ENCODE measurements around the gene WDR44.
"Not testable (repeated sequence)": the region's sequence is repeated elsewhere in the genome, so short reads cannot be mapped to it uniquely, and the experiment has no call there.

Gene WDR44

DNA sequence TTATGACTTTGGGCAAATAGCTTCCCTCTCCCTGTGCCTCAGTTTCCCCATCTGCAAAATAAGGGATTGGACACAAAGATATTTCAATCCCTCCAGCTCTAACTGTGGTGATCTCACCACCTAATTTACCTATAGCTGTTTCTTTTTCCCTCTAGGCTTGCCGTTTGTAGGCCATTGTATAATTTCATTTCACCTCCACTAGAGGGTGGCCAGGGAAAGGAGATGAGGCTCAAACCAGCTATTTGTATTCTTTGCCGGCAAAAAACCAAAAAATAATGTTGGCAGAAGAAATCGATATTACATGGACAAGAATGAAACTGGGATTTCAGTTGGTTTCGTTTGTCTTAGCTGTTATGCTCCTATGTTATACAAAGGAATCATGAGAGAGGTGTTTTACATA, 113.6 kb downstream of the WDR44 start:
- in situ Hi-C loops (cut with MboI; ENCODE audit: low pct_unique_long_range_greater_than_20kb, low sequenced_read_pairs, unreplicated experiment) = loop anchor here (25.0 kb wide), 1 partner anchor 353 kb away; the partner anchor contains the start of gene ZCCHC12
- TF ChIP-seq, protein P1, sequence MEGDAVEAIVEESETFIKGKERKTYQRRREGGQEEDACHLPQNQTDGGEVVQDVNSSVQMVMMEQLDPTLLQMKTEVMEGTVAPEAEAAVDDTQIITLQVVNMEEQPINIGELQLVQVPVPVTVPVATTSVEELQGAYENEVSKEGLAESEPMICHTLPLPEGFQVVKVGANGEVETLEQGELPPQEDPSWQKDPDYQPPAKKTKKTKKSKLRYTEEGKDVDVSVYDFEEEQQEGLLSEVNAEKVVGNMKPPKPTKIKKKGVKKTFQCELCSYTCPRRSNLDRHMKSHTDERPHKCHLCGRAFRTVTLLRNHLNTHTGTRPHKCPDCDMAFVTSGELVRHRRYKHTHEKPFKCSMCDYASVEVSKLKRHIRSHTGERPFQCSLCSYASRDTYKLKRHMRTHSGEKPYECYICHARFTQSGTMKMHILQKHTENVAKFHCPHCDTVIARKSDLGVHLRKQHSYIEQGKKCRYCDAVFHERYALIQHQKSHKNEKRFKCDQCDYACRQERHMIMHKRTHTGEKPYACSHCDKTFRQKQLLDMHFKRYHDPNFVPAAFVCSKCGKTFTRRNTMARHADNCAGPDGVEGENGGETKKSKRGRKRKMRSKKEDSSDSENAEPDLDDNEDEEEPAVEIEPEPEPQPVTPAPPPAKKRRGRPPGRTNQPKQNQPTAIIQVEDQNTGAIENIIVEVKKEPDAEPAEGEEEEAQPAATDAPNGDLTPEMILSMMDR (IDR thresholded peaks at IDR 0.05; ENCODE audit: extremely low read depth, insufficient read depth, missing control alignments) = peak; percentile 58
- DNase-seq (ENCODE audit: low spot score) = peak; percentile 25

DNA sequence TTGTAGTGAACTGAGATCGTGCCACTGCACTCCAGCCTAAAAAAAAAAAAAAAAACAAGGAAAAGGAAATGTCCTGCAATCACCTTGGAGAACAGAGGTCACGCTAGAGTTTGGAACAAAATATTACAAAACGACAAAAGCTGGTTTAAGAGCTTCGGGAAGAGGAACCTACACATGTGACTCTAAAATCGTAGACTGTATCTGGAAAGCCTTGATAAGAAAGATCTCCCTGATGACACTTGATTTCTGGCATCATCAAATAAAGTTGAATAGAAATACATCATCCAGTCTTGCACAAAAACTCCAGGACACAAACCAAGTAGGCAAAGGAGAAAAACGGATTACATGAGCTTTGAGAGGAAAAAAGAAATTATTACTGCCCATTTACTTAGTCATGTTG, 118.6 kb downstream of the WDR44 start:
- TF ChIP-seq, protein P1 (IDR thresholded peaks at IDR 0.05; ENCODE audit: extremely low read depth, insufficient read depth, missing control alignments) = no peak
- no peak for DNase-seq (ENCODE audit: low spot score)
- in situ Hi-C loops (cut with MboI; ENCODE audit: low pct_unique_long_range_greater_than_20kb, low sequenced_read_pairs, unreplicated experiment) = loop anchor here (25.0 kb wide), 1 partner anchor 348 kb away; the partner anchor contains the start of gene ZCCHC12

DNA sequence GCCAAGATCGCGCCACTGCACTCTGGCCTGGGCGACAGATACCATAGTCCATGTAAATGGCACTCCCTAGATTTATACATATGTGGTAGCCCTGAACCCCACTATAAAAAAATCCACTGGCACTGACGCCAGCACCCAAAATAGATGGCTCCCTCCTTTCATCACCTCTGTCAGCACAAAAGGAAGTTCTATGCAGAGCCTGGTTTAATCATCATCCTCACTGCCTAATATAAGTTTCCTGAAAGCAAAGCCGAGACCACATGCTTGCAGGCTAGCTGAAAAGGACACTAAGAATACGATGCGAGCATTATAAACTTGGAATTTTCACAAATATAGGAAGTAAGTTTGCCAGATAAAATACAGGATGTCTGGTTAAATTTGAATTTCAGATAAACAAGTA, 122.2 kb downstream of the WDR44 start:
- in situ Hi-C loops (cut with MboI; ENCODE audit: low pct_unique_long_range_greater_than_20kb, low sequenced_read_pairs, unreplicated experiment) = loop anchor here (25.0 kb wide), 1 partner anchor 344 kb away; the partner anchor contains the start of gene ZCCHC12
- TF ChIP-seq, protein P1 (IDR thresholded peaks at IDR 0.05; ENCODE audit: extremely low read depth, insufficient read depth, missing control alignments) = no peak
- no peak for DNase-seq (ENCODE audit: low spot score)

GRCh38 chrX:118470721-118471347, 124.9 kb downstream of the WDR44 start:
- in situ Hi-C loops (cut with MboI; ENCODE audit: low pct_unique_long_range_greater_than_20kb, low sequenced_read_pairs, unreplicated experiment) = loop anchor here (25.0 kb wide), 1 partner anchor 341 kb away; the partner anchor contains the start of gene ZCCHC12
- not testable (repeated sequence) for DNase-seq (ENCODE audit: low spot score)

GRCh38 chrX:118474586-118474985, 128.7 kb downstream of the WDR44 start:
- no peak for DNase-seq (ENCODE audit: low spot score)
- TF ChIP-seq, protein P1 (IDR thresholded peaks at IDR 0.05; ENCODE audit: extremely low read depth, insufficient read depth, missing control alignments) = no peak
- in situ Hi-C loops (cut with MboI; ENCODE audit: low pct_unique_long_range_greater_than_20kb, low sequenced_read_pairs, unreplicated experiment) = loop anchor here (25.0 kb wide), 1 partner anchor 338 kb away; the partner anchor contains the start of gene ZCCHC12

DNA sequence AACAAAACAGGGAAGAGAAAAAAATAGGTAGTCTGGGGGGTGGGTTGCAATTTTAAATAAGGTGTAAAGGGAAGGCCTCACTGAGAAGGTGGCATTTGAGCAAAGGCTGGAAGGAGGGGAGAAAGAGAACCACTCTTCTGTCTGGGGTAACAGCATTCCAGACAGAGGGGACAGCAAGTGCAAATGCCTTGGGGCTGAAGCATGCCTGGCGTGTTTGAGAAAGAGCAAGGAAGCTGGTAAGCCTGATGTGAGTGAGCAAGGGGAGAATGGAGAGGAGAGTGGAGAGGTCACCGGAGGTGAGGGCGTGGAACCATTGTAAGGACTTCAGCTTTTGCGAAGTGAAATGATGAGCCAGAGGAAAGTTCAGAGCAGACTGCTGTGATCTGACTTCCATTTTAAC, 130.0 kb downstream of the WDR44 start:
- TF ChIP-seq, protein P1 (IDR thresholded peaks at IDR 0.05; ENCODE audit: extremely low read depth, insufficient read depth, missing control alignments) = no peak
- DNase-seq (ENCODE audit: low spot score) = no peak
- in situ Hi-C loops (cut with MboI; ENCODE audit: low pct_unique_long_range_greater_than_20kb, low sequenced_read_pairs, unreplicated experiment) = no loop called here

DNA sequence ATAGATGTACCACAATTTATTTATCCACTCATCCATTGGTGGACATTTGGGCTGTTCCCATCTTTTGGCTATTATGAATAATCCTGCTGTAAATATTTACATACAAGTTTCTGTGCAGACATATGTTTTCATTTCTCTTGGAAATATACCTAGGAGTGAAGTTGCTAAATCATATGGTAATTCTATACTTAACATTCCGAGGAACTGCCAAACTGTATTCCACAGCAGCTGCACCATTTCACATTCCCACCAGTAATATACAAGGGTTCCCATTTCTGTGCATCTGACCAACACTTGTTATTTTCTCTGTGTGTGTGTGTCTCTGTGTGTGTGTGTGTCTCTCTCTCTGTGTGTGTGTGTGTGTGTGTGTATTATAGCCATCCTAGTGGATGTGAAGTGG, 134.3 kb downstream of the WDR44 start:
- TF ChIP-seq, protein P1 (IDR thresholded peaks at IDR 0.05; ENCODE audit: extremely low read depth, insufficient read depth, missing control alignments) = no peak
- DNase-seq (ENCODE audit: low spot score) = no peak
- in situ Hi-C loops (cut with MboI; ENCODE audit: low pct_unique_long_range_greater_than_20kb, low sequenced_read_pairs, unreplicated experiment) = no loop called here

DNA sequence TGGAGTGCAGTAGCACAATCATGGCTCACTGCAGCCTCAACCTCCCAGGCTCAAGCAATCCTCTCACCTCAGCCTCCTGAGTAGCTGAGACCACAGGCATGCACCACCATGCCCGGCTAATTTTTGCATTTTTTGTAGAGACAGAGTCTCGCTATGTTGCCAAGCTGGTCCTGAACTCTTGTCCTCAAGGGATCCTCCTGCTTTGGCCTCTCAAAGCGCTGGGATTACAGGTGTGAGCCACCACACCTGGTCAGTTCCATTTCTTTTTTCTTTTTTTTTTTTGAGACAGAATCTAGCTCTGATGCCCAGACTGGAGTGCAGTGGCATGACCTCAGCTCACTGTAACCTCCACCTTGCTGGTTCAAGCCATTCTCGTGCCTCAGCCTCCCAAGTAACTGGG, 136.5 kb downstream of the WDR44 start:
- DNase-seq (ENCODE audit: low spot score); in situ Hi-C loops (cut with MboI; ENCODE audit: low pct_unique_long_range_greater_than_20kb, low sequenced_read_pairs, unreplicated experiment): not testable (repeated sequence)

Data from GM13977 (cell line).